Measurements from ENCODE around the gene MAPK1.

- TF ChIP-seq CTCF (IDR thresholded peaks at IDR 0.05) (no peak), POLR2A (IDR thresholded peaks at IDR 0.05) (no peak)
Measured at GRCh38 chr22:21845558-21846453, 21.6 kb downstream of the MAPK1 start.

All from heart left ventricle (tissue), 13 donors.